NCI-H2029 treated with DMSO at 0.1 percent for 48 hours (cell line): ENCODE results near the gene CACNA1A.
A peak's percentile ranks its signal among the peaks of the same experiment; 100 is the strongest.

Experiments
- DNase-seq: peaks from one replicate; lab custom pipeline; 2025; lab: John Stamatoyannopoulos, UW

Gene CACNA1A

GRCh38 chr19:13493516-13494310 is 12.6 kb downstream of the CACNA1A start:
- DNase-seq = no peak

GRCh38 chr19:13492128-13492527 is 14.2 kb downstream of the CACNA1A start:
- no peak for DNase-seq

GRCh38 chr19:13487985-13488384 is 18.3 kb downstream of the CACNA1A start:
- no peak for DNase-seq

- no peak for DNase-seq
Measured at GRCh38 chr19:13484166-13484565, 22.1 kb downstream of the CACNA1A start.

- no peak for DNase-seq
Measured at GRCh38 chr19:13483215-13483614, 23.1 kb downstream of the CACNA1A start.

GRCh38 chr19:13478576-13478975 is 27.7 kb downstream of the CACNA1A start:
- DNase-seq = no peak

GRCh38 chr19:13476071-13476470 is 30.2 kb downstream of the CACNA1A start:
- DNase-seq = no peak

- DNase-seq = no peak
Measured at GRCh38 chr19:13475044-13475443, 31.2 kb downstream of the CACNA1A start.

- DNase-seq = no peak
Measured at GRCh38 chr19:13466697-13467096, 39.6 kb downstream of the CACNA1A start.

GRCh38 chr19:13463296-13463695 is 43.0 kb downstream of the CACNA1A start:
- no peak for DNase-seq

GRCh38 chr19:13461536-13461935 is 44.7 kb downstream of the CACNA1A start:
- no peak for DNase-seq

- no peak for DNase-seq
Measured at GRCh38 chr19:13460045-13460444, 46.2 kb downstream of the CACNA1A start.

- peak; percentile 14 for DNase-seq
Measured at GRCh38 chr19:13459351-13459750, 46.9 kb downstream of the CACNA1A start.

GRCh38 chr19:13451434-13451995 is 54.8 kb downstream of the CACNA1A start:
- no peak for DNase-seq

GRCh38 chr19:13447978-13448377 is 58.3 kb downstream of the CACNA1A start:
- DNase-seq = no peak

- DNase-seq = no peak
Measured at GRCh38 chr19:13441810-13442512, 64.3 kb downstream of the CACNA1A start.

- no peak for DNase-seq
Measured at GRCh38 chr19:13437919-13438618, 68.2 kb downstream of the CACNA1A start.

GRCh38 chr19:13436352-13436751 is 69.9 kb downstream of the CACNA1A start:
- DNase-seq = no peak

- no peak for DNase-seq
Measured at GRCh38 chr19:13430790-13431582, 75.3 kb downstream of the CACNA1A start.

GRCh38 chr19:13429563-13429962 is 76.7 kb downstream of the CACNA1A start:
- DNase-seq = no peak

- DNase-seq = no peak
Measured at GRCh38 chr19:13428352-13428751, 77.9 kb downstream of the CACNA1A start.
